Psoas muscle (tissue), 8 donors: ENCODE results near the gene TMTC2. TPM values are rescaled to one million over a fixed set of nuclear protein-coding genes. Genes with fewer than 3 reads are reported as not detected.

Source experiments
- ATAC-seq, 4 donors: fragments of 200-7000 bp; cut with Tn5 transposase; one replicate each; pipeline ENCODE4 v1.9.1; 2020; ENCODE audit warnings: moderate library complexity in 3 of 4, mild to moderate bottlenecking in 2 of 4
- DNase-seq, 2 donors: peaks; one replicate each; pipeline ENCODE4 v3.0.0-alpha.2; 2020
- H3K27ac ChIP-seq: fragments of 200-600 bp; one replicate; pipeline ENCODE4 v1.8.0; 2022
- H3K27me3 ChIP-seq, 3 donors: fragments of 200-600 bp in 1 of 3; one replicate each; pipeline versions ENCODE4 v1.6.1 to v1.8.0; 2013 to 2022; ENCODE audit warnings: low read length in 2 of 3, mild to moderate bottlenecking in 2 of 3, moderate library complexity in 1 of 3; ENCODE audit not compliant: insufficient read depth in 3 of 3
- H3K36me3 ChIP-seq, 2 donors: fragments of 200-600 bp in 1 of 2; one replicate each; pipeline versions ENCODE4 v1.6.1 to v1.8.0; 2013 to 2022; ENCODE audit warnings: low read depth in 1 of 2, mild to moderate bottlenecking in 1 of 2, moderate library complexity in 1 of 2; ENCODE audit not compliant: insufficient read depth in 1 of 2
- H3K4me1 ChIP-seq: fragments of 200-600 bp; one replicate; pipeline ENCODE4 v1.8.0; 2022
- H3K4me3 ChIP-seq: fragments of 200-600 bp; one replicate; pipeline ENCODE4 v1.8.0; 2022; ENCODE audit warnings: mild to moderate bottlenecking
- H3K9me3 ChIP-seq: fragments of 200-600 bp; one replicate; pipeline ENCODE4 v1.8.0; 2022
- CTCF ChIP-seq: fragments of 200-600 bp; IDR thresholded peaks from one replicate; pipeline ENCODE4 v1.8.0; 2022; ENCODE audit warnings: antibody characterized with exemption
- WGBS, 3 donors: extraction: QIAGEN DNeasy Blood & Tissue Kit; methylation state at CpG; one replicate each; pipeline versions ENCODE4 v1.1.6 to v1.1.7; 2013; 5-methylcytosine and 5-hydroxymethylcytosine counted together
- intact Hi-C, 2 donors: fragments of 100-400 bp; cut with DNase I; formaldehyde crosslinking; loops; one replicate each; pipeline versions ENCODE4 v1.11.0 to v1.14.2; 2022
- polyA plus RNA-seq, 3 donors: library from polyadenylated mRNA; stranded (reverse); fragments of 200-250 nt; gene quantifications; one replicate each; pipeline ENCODE4 v1.2.3, GENCODE V29; 2013
- total RNA-seq, 4 donors: library from RNA; stranded (reverse); fragmentation: NEBNext Ultra II Directional in 2 of 4; extraction: Animal tissue kit (Norgen Biotek cat#: 25700) in 2 of 4; gene quantifications; one replicate each; pipeline versions ENCODE4 v1.2.1 to v1.2.4, GENCODE V29; 2021 to 2023
- donor health status: healthy with polysubstance abuse.
- donor health status: DM: no; HTN: no; CAD: no; lungs with moderate emphysema.
- donor health status: Bipolar disorder and iron deficiency.
- donor health status: healthy.
- donor health status: DM: yes; HTN: yes; CAD: no.
- donor health status: DM: no; HTN: no; CAD: no.
- donor health status: DM: no; HTN: no; CAD: no.
- donor health status: DM: yes; HTN: yes; CAD: no.

Gene TMTC2
- total and polyA plus RNA-seq, 7 donors: 0.85 to 2.7 (median 1.8) TPM

GRCh38 chr12:82919388-82920054, 232.8 kb downstream of the TMTC2 start:
- Histone ChIP-seq H3K27me3 (no peaks in the 10 kb centered on the region), H3K27ac (no peak overlapping the region), H3K36me3 (no peaks in the 10 kb centered on the region), H3K4me3 (no peak overlapping the region), H3K4me1 (no peaks in the 10 kb centered on the region), H3K9me3 (no peaks in the 10 kb centered on the region)
- no peak for TF ChIP-seq CTCF
- intact Hi-C loops: no loop called here
- WGBS, 3 donors: 79 to 87% (median 81%) methylated on average over 7 of the region's 7 CpGs
- DNase-seq (no peak), ATAC-seq (no peak)

- WGBS, 3 donors: 99 to 100% (median 100%) methylated on average over 1 of the region's 1 CpG
- no peaks in the 10 kb centered on the region for H3K36me3 ChIP-seq
Measured at GRCh38 chr12:82923935-82924334, 237.2 kb downstream of the TMTC2 start.

GRCh38 chr12:82926630-82927029, 239.9 kb downstream of the TMTC2 start:
- Histone ChIP-seq H3K9me3 (no peaks in the 10 kb centered on the region), H3K4me3 (no peak overlapping the region), H3K27ac (no peak overlapping the region), H3K4me1 (no peaks in the 10 kb centered on the region), H3K27me3 (no peaks in the 10 kb centered on the region), H3K36me3 (no peaks in the 10 kb centered on the region)
- intact Hi-C loops: no loop called here
- ATAC-seq (no peak), DNase-seq (no peak)
- 76 to 98% (median 94%) methylated on average over 3 of the region's 3 CpGs for WGBS, 3 donors
- no peak for TF ChIP-seq CTCF

More at GRCh38 chr12:82923935-82924334, 237.2 kb downstream of the TMTC2 start:
- H3K27ac ChIP-seq: no peak overlapping the region
- TF ChIP-seq CTCF: no peak
- no peaks in the 10 kb centered on the region for H3K9me3 ChIP-seq
- H3K4me3 ChIP-seq: no peak overlapping the region
- intact Hi-C loops: no loop called here
- H3K4me1 ChIP-seq: no peaks in the 10 kb centered on the region
- ATAC-seq (no peak), DNase-seq (no peak)
- no peaks in the 10 kb centered on the region for H3K27me3 ChIP-seq

GRCh38 chr12:82930301-82930700, 243.6 kb downstream of the TMTC2 start:
- WGBS, 3 donors: 91 to 98% (median 96%) methylated on average over 3 of the region's 3 CpGs
- no peaks in the 10 kb centered on the region for H3K27me3 ChIP-seq
- H3K36me3 ChIP-seq: no peaks in the 10 kb centered on the region
- ATAC-seq: no peak
- intact Hi-C loops: no loop called here
- H3K4me1 ChIP-seq: no peaks in the 10 kb centered on the region
- H3K4me3 ChIP-seq: no peak overlapping the region
- H3K9me3 ChIP-seq: no peaks in the 10 kb centered on the region
- DNase-seq: no peak
- no peak for TF ChIP-seq CTCF
- no peak overlapping the region for H3K27ac ChIP-seq
